GM21737 (cell line): ENCODE results near the gene PLCL1.
"Not testable (repeated sequence)": the region's sequence is repeated elsewhere in the genome, so short reads cannot be mapped to it uniquely, and the experiment has no call there.

Experiments used
- ATAC-seq: cut with Tn5 transposase; IDR thresholded peaks from one replicate; pipeline ENCODE4 v1.9.1; 2021; ENCODE audit warnings: mild to moderate bottlenecking, moderate library complexity; ENCODE audit not compliant: unreplicated experiment

PLCL1 gene

DNA sequence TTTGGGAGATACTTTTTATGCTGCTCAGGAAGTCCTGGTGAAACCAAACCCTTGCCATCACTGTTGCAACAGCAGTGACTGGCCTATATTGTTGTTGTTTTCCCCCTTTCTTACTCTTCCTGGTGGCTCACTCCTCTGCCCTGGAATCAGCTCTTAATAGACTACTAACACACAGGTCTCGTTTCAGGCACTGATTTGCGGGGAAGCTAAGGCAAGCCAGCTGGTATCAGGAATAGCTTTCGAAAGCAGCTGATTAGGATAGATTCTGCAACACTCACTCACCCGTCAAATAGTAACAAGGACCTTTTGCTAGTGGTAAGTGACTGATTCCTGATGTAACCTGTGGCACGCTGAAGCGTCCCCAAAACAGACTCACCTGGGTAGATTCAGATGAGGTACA is 360.4 kb downstream of the PLCL1 start:
- ATAC-seq, result no peak

DNA sequence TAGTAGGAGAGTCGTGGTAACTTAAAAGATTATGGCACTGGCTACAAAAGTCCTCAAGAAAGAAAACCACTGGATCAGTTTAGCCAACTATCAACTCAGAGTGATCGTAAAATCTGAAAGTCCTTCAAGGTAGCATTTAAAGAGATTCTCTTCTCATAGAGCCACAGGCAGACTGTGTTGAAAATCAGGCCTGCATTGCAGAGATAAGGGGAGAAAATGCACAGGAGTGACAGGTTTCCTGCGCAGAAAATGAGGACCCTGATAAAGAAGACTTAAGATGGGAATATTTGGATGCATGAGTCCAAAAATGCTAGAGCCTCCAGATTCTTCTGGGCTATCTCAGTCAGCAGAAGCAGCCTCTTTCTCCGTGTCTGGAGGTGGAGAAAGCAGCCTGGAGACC is 360.9 kb downstream of the PLCL1 start:
- ATAC-seq, result no peak

DNA sequence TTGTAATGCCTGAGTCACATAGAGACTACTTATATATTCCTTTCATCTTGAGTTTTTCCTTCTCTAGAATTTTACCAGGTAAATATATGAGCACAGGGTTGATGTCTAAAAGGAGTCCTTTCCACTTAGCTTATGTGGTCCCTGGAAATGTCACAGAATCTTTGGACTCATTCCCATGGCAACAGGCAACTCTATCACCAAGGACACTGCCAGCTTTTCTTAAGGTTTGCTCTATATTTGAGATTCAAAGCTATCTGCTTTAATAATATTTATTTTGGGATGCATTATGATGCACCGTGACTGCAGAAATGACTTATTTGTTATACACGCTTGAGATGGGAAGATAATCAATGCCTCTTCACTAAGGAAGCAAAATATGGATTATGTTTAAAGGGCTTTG is 363.0 kb downstream of the PLCL1 start:
- no peak for ATAC-seq

DNA sequence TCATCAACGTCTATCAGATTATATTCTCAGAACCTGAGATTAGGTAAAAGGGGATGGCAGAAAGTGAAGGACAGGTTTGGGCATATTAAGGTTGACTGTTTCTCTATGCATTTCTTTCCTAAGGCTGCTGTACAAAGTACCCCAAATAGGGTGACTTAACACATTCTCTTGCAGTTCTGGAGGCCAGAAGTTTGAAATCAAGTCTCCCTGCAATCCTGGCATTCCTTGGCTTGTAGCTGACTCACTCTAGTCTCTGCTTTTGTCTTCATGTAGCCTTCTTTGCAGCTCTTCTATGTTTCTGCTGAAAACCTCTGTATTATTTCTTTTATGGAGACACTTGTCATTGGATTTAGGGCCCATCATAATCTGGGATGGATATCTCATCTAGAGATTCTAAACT is 364.3 kb downstream of the PLCL1 start:
- no peak for ATAC-seq

DNA sequence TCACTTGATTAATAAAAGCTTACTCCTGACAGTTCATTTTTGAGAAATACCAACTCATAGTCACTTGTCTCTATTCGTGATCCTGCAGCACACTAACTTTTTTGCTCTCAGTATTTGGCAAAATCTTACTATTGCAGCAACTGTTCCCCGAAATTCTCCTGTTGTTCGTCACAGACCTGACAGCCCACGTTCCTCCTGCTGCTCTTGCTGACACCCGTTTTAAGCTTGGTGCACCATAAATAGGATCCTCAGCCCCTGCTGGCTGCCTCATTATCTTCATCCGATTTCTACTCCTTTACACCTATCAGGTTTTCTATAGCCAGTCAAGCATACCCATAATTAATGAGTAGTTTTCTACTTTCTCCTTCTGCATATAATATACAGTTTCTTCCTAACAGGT is 368.8 kb downstream of the PLCL1 start:
- no peak for ATAC-seq

DNA sequence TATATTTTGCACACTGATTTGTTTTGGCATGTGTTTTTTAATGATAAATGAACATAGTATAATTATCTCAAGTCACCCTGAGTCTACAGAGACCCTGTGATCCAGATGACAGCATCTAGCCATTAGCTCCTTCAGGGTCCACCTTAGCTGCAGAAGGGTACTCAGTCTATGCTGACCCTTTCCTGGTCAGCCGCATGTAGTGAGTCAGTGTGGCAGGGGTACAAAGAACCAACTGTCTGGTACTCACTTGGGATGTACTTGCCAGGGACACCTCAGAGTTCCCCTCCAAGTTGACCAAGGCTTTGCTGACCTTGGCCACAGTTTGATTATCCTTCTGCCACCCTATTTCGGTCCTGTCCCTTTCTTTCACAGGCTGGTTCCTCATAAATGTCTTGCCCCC is 369.5 kb downstream of the PLCL1 start:
- no peak for ATAC-seq

DNA sequence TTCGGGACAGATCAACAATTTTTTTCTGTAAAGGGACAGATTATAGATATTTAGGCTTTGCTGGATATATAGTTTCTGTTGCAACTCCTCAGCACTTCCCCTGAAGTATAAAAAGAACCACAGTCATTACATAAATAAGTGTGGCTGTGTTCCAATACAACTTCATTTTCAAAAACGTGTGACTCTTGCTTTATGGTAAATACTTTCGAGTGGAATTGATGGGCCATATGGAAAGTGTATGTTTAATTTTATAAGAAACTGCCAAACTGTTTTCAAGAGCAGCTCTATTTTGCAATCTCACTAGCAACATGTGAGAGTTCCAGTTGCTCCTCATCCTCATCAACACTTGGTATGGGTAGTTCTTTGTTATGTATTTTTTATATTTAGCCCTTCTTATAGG is 370.9 kb downstream of the PLCL1 start:
- ATAC-seq, result no peak

DNA sequence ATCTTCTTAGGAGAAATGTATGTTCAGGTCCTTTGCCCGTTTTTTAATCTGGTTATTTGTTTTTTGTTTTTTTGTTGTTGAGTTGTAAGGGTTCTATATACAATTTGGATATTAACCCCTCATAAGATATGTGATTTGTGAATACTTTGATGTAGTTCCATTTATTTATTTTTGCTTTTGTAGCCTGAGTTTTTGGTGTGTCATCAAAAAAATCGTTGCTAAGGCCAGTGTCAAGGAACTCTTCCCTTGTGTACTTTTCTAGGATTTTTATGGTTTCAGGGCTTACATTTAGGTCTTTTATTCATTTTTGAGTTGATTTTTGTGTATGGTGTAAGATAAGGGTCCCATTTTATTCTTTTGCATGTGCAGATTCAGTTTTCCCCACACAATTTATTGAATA is 372.6 kb downstream of the PLCL1 start:
- no peak for ATAC-seq

DNA sequence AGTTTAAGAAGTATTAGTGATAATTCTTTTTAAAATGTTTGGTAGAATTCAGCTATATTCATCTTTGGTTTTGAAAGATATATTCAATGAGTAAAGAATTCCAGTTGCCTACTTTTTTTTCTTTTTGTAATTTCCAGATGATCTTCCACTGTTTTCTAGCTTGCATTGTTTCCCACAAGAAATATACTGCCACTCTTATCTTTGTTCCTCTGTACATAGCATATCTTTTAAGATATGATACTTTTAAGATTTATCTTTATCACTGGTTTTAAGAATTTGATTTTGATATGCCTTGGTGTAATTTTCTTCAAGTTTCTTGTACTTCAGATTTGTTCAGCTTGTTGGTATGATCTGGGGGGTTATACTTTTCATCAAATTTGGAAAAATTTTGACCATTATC is 374.4 kb downstream of the PLCL1 start:
- no peak for ATAC-seq

DNA sequence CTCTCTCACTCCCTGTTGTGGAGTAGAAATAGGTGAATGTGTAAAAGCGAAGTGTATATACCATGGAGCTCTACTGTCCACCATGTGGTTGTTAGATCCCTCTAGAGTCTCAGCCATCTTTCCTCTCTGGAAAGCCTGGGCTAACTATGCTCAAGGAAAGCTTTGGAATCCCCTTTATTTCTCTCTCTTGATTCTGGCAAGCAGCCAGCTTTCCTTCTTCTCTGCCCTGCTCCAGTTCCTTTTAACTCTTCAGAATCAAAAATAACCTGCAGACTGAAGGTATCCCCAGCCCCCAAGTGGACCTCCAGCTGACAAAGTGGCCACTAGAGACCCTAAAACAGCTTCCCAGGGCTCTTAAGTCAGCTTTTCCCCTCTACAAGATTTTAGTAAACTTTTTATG is 381.9 kb downstream of the PLCL1 start:
- ATAC-seq, result no peak

DNA sequence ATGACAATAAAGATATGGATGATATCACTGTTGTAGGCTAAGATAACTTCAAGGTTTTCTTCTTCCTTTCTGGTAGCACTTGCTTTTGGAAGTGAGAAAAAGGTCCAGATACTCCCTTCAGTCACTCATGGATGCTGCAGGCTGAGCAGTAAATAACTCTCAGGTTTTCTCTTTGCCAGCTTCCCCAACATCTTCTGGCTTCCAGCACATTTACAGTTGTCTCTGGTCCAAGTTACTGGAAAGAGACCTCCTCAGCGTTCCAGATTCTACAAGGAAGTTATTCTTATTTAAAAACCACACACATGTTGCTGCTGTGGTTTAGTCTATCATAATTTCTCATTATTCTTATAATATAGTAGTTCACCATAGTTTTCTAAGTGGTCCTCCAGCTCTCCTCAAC is 383.4 kb downstream of the PLCL1 start:
- ATAC-seq, result no peak

DNA sequence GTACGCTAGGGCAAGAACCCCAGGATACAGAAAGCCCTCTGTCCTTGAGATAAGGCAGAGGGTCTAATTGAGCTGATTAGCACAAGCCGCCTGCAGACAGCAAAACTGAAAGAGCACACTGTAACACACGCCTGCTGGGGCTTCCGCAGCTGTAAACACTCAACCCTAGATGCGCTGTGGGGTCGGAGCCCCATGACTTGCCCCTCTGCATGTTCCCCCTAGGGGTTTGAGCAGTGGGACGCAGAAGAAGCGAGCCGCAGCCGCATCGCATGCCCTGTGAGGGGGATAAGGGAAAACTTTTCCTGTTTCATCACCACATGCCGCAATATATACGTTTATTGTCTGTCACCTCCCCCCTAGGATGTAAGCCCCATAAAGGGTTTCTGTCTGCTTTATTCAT is 384.6 kb downstream of the PLCL1 start:
- ATAC-seq, result no peak

DNA sequence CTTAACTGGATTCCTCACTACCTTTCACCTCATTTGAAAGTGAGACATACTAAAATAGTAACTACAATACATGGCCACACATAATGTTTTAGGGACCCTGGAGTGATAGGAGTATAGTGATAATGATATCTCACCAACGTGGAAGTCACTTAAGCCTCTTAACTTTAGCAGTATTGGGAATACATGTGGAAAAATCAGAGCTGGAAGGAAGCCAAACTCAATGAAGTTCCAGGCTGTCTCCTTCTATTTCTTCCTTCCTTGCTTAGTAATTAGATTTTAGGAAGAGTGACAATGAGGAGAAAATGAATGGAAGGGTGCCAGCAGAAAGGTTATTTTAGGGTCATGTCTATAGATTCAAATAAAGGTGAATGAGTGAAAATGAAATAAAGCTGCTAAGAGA is 387.3 kb downstream of the PLCL1 start:
- ATAC-seq, result no peak

DNA sequence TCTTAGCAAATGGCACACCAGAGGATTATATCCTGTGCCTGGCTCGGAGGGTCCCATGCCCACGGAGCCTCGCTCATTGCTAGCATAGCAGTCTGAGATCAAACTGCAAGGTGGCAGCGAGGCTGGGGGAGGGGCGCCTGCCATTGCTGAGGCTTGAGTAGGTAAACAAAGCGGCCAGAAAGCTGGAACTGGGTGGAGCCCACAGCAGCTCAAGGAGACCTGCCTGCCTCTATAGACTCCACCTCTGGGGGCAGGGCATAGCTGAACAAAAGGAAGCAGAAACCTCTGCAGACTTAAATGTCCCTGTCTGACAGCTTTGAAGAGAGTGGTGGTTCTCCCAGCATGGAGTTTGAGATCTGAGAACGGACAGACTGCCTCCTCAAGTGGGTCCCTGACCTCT is 392.2 kb downstream of the PLCL1 start:
- ATAC-seq, result not testable (repeated sequence)
